Measurements from ENCODE around the gene JAKMIP3.

JAKMIP3 gene

DNA sequence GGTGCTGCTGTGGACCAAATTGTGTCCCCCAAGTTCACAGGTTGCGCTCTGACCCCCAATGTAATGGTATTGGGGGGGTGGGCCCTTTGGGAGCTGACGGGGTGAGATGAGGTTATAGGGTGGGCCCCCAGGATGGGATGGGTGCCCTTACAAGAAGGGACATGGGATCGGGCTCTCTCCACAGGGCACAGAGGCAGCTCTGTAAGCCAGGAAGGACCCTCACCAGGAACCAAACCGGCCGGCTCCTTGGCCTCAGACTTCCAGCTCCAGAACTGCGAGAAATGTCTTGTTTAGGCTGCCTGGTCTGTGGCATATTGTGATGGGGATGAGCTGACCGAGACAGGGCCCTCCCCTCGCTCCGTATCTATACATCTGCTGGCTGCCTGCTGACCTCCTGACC is 25.7 kb upstream of the JAKMIP3 start:
- no peak for DNase-seq
- in situ Hi-C loops (cut with HindIII; ENCODE audit: low pct_ligation_motif_present, low pct_unique_long_range_greater_than_20kb, low sequenced_read_pairs), result no loop called here

DNA sequence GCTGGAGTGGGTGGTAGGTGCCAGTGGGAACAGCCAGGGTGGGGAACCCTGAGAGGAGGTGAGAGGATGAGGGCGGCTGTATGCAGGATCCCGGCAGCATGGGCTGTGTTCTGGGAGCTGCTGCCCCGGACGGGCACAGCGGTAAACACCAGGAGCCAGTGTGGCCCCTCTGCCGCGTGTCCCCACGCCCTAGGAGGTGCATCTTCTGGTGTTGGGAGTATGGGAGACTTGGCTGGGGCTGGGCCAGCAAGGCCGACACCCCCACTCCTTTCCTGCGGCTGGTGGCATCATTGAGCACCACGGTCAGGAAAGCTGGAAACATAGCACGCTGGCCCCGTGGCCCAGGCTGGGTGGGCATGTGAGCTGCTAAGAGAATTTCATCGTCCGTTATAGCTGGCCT is 24.4 kb upstream of the JAKMIP3 start:
- DNase-seq, result no peak
- in situ Hi-C loops (cut with HindIII; ENCODE audit: low pct_ligation_motif_present, low pct_unique_long_range_greater_than_20kb, low sequenced_read_pairs), result no loop called here

- DNase-seq, result no peak
- in situ Hi-C loops (cut with HindIII; ENCODE audit: low pct_ligation_motif_present, low pct_unique_long_range_greater_than_20kb, low sequenced_read_pairs), result no loop called here
Measured at GRCh38 chr10:132043861-132044695, 21.7 kb upstream of the JAKMIP3 start.

GRCh38 chr10:132044803-132045202 is 20.9 kb upstream of the JAKMIP3 start:
- no peak for DNase-seq

DNA sequence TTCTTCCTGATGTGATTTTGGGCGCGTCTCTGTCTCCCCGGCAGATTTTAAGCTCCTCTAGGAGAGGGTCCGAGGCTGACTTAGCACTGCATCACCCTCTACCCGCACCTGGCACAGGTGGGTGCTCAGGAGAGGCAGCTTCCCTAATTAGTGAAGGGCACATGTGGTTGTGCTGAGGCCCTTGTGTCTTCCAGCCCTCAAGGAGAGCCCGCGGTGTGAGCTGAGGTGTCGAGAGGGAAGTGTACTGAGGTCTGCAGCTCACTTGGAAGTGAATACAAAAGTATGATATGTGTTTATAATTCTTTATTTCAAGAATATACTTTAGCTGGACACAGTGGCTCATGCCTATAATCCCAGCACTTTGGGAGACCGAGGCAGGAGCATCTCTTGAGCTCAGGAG is 20.4 kb upstream of the JAKMIP3 start:
- no peak for DNase-seq
- in situ Hi-C loops (cut with HindIII; ENCODE audit: low pct_ligation_motif_present, low pct_unique_long_range_greater_than_20kb, low sequenced_read_pairs), result no loop called here

More at GRCh38 chr10:132044803-132045202, 20.9 kb upstream of the JAKMIP3 start:
- in situ Hi-C loops (cut with HindIII; ENCODE audit: low pct_ligation_motif_present, low pct_unique_long_range_greater_than_20kb, low sequenced_read_pairs), result no loop called here

DNA sequence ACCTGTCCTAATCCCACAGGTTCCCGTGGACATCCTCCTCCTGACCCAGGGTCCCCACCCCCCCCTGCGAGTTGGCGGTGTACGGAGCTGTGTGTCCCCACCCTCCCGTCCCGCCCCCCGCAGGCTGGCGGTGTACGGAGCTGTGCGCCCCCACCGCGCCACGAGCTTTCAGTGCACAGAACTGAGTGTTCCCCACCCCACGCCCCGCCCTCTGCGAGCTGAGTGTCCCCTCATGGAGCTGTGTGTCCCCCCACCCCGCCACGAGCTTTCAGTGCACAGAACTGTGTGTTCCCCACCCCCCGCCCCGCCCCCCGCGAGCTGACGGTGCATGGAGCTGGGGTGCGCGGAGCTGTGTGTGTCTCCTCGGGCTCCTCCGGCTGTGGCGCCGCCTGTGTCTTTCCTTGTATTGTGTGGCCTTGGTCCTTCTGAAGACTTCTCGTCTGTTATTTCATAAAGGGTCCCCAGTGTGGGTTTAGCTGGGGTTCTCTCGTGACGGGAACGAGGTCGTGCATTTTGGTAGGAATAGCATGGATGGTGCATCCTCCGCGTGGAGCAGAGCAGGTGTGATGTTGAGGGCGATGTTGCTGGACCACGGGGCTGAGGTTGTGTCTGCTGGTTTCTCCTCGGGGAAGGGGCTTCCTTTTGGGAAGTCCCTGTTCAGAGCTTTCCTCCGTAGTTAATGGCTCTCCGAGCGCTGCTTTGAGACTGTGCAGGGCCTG is 18.0 kb upstream of the JAKMIP3 start:
- no peak for DNase-seq
- in situ Hi-C loops (cut with HindIII; ENCODE audit: low pct_ligation_motif_present, low pct_unique_long_range_greater_than_20kb, low sequenced_read_pairs), result no loop called here

GRCh38 chr10:132048294-132048667 is 17.5 kb upstream of the JAKMIP3 start:
- in situ Hi-C loops (cut with HindIII; ENCODE audit: low pct_ligation_motif_present, low pct_unique_long_range_greater_than_20kb, low sequenced_read_pairs), result no loop called here

GRCh38 chr10:132050191-132050590 is 15.6 kb upstream of the JAKMIP3 start:
- in situ Hi-C loops (cut with HindIII; ENCODE audit: low pct_ligation_motif_present, low pct_unique_long_range_greater_than_20kb, low sequenced_read_pairs), result no loop called here
- DNase-seq, result no peak

More at GRCh38 chr10:132048294-132048667, 17.5 kb upstream of the JAKMIP3 start:
- DNase-seq, result no peak

DNA sequence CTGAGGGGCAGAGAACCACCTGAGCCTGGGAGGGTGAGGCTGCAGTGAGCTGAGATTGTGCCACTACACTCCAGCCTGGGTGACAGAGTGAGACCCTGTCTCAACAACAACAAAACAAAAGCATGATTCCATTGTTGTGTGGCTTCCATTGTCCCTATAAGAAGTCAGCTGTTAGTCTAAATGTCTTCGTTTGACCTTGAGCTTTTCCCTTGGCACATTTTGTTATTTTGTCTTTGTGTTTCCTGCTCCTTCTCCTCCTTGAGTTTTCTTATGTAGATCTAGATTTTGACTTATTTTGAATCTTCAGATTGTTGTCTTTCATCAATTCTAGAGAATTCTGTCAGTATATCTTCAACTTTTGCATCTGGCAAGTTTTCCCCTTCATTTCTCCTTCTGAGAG is 13.6 kb upstream of the JAKMIP3 start:
- in situ Hi-C loops (cut with HindIII; ENCODE audit: low pct_ligation_motif_present, low pct_unique_long_range_greater_than_20kb, low sequenced_read_pairs), result no loop called here
- DNase-seq, result no peak

DNA sequence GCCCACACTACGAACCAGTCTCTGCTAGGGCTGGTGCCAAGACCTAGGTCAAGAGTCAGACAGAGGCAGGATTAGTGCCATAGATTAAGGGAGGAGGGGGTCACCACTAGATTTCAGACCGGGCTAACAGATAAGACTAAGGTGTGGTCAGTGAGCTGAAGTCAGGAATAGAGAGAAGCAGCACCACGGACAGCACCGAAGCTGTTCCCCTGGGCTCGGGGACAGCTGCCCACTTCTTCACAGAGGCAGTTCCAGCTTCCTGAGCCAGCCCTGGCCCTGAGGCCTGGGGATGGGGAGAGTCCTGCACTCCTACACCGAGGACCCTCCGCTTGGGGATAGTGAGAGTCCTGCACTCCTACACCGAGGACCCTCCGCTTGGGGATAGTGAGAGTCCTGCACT is 11.2 kb upstream of the JAKMIP3 start:
- DNase-seq, result peak; percentile 19
- in situ Hi-C loops (cut with HindIII; ENCODE audit: low pct_ligation_motif_present, low pct_unique_long_range_greater_than_20kb, low sequenced_read_pairs), result no loop called here

DNA sequence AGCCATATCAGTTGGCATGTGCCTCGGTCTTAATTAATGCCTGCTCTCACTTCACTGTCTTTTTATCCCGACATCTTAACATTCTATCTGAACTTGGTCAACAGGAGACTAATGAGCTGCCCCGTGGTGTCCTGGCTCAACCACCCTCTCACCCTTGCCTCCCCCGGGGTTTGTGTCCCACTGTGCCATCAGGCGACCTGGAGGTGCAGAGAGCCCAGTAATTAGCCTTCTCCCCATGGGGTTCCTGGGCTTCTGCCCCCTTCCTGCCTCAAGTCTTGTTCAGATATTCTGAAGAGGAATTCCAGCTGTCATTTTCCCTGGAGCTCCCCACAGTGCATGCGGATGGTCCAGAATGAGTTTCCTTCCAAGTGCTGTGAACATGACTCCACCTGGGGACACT is 10.1 kb upstream of the JAKMIP3 start:
- in situ Hi-C loops (cut with HindIII; ENCODE audit: low pct_ligation_motif_present, low pct_unique_long_range_greater_than_20kb, low sequenced_read_pairs), result no loop called here
- DNase-seq, result no peak

DNA sequence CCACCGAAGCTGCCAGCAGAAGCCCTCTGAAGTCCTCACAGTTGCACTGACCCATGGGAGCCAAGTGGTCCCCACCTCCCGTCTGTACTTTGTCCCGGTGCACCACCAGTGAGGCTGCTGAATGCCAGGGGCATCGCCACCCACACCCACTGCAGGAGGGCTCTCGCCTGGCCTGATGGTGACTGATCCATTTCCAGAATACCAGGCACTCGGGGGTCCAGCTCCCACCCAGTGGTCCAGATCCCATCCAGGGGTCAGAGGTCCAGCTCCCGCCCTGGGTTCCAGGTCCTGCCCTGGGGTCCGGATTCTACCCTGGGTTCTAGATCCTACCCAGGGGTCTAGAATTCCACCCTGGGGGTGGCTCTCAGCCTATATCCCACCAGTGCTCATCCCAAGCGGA is 9.1 kb upstream of the JAKMIP3 start:
- no peak for DNase-seq
- in situ Hi-C loops (cut with HindIII; ENCODE audit: low pct_ligation_motif_present, low pct_unique_long_range_greater_than_20kb, low sequenced_read_pairs), result no loop called here

DNA sequence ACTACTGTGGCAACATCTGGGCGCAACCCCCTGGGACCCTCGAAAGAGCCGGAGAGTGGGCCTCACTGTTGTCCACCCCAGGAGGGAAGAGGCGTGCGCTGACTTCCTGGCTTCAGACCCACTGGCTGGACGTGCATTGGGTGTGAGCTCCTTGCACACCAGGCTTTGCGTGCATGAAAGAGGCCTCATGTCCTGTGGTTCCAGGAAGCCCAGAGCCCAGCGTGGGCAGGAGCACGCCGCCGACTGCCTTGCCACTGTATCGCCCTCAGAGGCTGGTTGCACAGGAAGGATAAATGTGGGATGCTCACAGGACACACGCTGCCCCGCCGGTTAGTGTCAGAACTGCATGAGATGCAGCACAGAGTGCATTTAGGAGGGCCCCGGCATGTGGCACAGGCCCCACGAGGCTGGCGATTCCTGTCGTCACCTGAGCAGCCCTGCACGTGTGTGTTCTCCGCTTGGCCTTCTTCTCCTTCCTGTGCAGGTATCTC is 8.5 kb upstream of the JAKMIP3 start:
- no peak for DNase-seq
- in situ Hi-C loops (cut with HindIII; ENCODE audit: low pct_ligation_motif_present, low pct_unique_long_range_greater_than_20kb, low sequenced_read_pairs), result no loop called here

GRCh38 chr10:132058111-132058745 is 7.5 kb upstream of the JAKMIP3 start:
- no peak for DNase-seq

DNA sequence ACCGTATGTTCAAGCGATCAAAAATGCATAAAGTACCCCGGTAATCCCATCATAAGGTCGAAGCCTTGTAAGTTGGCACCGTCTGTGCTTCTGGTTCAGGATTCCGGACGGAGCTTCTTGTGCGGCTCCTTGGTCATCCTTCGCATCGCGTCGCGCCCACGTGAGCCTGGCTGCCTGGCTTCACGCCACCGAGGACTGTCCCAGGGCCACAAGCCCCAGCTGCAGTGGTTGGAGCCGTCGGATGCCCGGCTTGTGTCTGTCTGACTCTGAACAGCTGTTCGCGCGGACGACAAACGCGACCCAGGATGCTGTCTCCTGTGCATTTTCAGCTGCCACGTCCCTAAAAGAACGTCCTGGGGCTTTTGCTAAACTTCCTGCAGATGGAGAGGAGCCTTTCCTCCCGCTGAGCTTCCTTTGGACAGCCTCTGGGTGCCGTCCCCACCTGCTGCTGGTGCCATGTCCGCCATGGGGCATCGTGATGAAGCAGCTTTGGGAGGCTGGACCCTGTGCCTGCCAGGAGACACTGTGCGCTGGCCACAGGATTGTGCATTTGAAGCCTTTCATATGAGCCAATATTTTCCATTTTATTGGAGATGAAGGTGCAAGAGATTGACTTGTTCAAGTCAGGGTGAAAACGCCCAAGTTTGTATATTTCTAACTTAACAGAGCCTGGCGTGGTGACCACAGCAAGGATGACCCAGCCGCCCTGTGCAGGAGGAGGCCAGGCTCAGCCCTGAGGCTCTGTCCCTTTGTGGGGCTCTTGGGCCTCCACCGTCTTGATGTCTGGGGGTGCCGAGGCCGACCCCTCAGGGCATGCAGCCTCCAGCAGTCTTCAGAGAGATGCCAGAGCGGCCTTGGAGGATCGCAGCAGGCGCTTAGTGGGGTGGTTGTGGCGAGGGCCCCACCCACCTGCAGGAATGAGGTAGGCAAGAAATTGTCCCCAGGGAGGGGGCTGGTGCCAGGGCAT is 6.7 kb upstream of the JAKMIP3 start:
- no peak for DNase-seq
- in situ Hi-C loops (cut with HindIII; ENCODE audit: low pct_ligation_motif_present, low pct_unique_long_range_greater_than_20kb, low sequenced_read_pairs), result no loop called here

More at GRCh38 chr10:132058111-132058745, 7.5 kb upstream of the JAKMIP3 start:
- in situ Hi-C loops (cut with HindIII; ENCODE audit: low pct_ligation_motif_present, low pct_unique_long_range_greater_than_20kb, low sequenced_read_pairs), result no loop called here

GRCh38 chr10:132059760-132060508 is 5.8 kb upstream of the JAKMIP3 start:
- no peak for DNase-seq
- in situ Hi-C loops (cut with HindIII; ENCODE audit: low pct_ligation_motif_present, low pct_unique_long_range_greater_than_20kb, low sequenced_read_pairs), result no loop called here

GRCh38 chr10:132061030-132061429 is 4.7 kb upstream of the JAKMIP3 start:
- in situ Hi-C loops (cut with HindIII; ENCODE audit: low pct_ligation_motif_present, low pct_unique_long_range_greater_than_20kb, low sequenced_read_pairs), result no loop called here
- no peak for DNase-seq

- in situ Hi-C loops (cut with HindIII; ENCODE audit: low pct_ligation_motif_present, low pct_unique_long_range_greater_than_20kb, low sequenced_read_pairs), result no loop called here
- DNase-seq, result no peak
Measured at GRCh38 chr10:132061465-132061864, 4.3 kb upstream of the JAKMIP3 start.
